AG10803 (cell line): ENCODE results near the gene TCAIM.

Experiments used
- DNase-seq: peaks from one replicate; pipeline ENCODE4 v3.0.0; 2010; ENCODE audit warnings: low read depth
- H3K4me3 ChIP-seq: 2 replicates; pipeline ENCODE4 v1.5.1; 2011; ENCODE audit warnings: mild to moderate bottlenecking, low read length, control low read depth
- CTCF ChIP-seq: conservative IDR thresholded peaks from 2 replicates; pipeline ENCODE4 v1.5.1; 2011; ENCODE audit warnings: mild to moderate bottlenecking, low read length, control low read depth, inconsistent platforms

The TCAIM gene

GRCh38 chr3:44338010-44338827 is at the start of gene TCAIM:
Gene TCAIM, plus strand, starts transcription at chr3:44338766. Its CDS starts 16,017 bp downstream, at chr3:44354783.
- H3K4me3 ChIP-seq = peak within 1 kb of the TSS; percentile 93
- peak; percentile 94 for DNase-seq
- TF ChIP-seq CTCF = no peak

- H3K4me3 ChIP-seq = no peak overlapping the region
- no peak for DNase-seq
- no peak for TF ChIP-seq CTCF
Observed at GRCh38 chr3:44289882-44290462, 48.6 kb upstream of the TCAIM start.

- H3K4me3 ChIP-seq = no peak overlapping the region
- TF ChIP-seq CTCF = no peak
- no peak for DNase-seq
Observed at GRCh38 chr3:44292276-44292675, 46.3 kb upstream of the TCAIM start.

- no peak overlapping the region for H3K4me3 ChIP-seq
- no peak for DNase-seq
- TF ChIP-seq CTCF = no peak
Observed at GRCh38 chr3:44292947-44293346, 45.6 kb upstream of the TCAIM start.

- TF ChIP-seq CTCF = no peak
- no peak overlapping the region for H3K4me3 ChIP-seq
- no peak for DNase-seq
Observed at GRCh38 chr3:44297255-44297654, 41.3 kb upstream of the TCAIM start.

- no peak for DNase-seq
- no peak overlapping the region for H3K4me3 ChIP-seq
- TF ChIP-seq CTCF = no peak
Observed at GRCh38 chr3:44301746-44302145, 36.8 kb upstream of the TCAIM start.

GRCh38 chr3:44309500-44309899 is 29.1 kb upstream of the TCAIM start:
- H3K4me3 ChIP-seq = no peak overlapping the region
- no peak for DNase-seq
- no peak for TF ChIP-seq CTCF
